ENCODE measurements around the gene CNTN4. TPM values are rescaled to one million over a fixed set of nuclear protein-coding genes. Genes with fewer than 3 reads are reported as not detected.
A peak's percentile ranks its signal among the peaks of the same experiment; 100 is the strongest.

Gene CNTN4
- total RNA-seq, 4 donors from 2014 or later = 33.6 to 112 (median 53.1) TPM

DNA sequence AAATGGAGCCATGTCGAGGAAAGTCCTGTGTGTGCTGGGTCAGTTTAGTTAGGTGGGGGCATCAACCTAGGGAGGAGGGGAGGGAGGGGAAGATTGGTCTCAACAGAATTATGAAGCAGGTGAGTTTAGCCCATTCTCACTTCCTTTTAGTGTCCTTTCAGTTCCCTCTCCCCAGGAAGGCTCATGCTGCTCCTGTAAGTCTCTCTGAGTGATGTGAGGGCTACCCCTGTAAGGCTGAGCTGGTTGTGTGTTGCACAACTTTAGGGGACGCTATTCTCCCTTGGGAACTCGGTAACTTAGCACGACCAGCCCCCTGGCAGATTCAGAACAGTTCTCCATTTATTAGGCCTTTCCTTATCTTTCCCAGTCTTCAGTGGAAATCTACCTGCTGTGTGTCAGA lies 990.4 kb downstream of the CNTN4 start:
- intact Hi-C loops (cut with DNase I) = no loop called here
- Histone ChIP-seq H3K4me3 (replicated peaks in 1 of 3) (no peak overlapping the region), H3K36me3 (no peaks in the 10 kb centered on the region), H3K27me3 (no peaks in the 10 kb centered on the region), H3K9me3 (no peaks in the 10 kb centered on the region), H3K27ac (no peak overlapping the region), H3K4me1 (peaks cover 0 to 8% of the 10 kb centered on the region in 2 donors)
- TF ChIP-seq CTCF (IDR thresholded peaks at IDR 0.05) = no peak
- TF ChIP-seq POLR2A (IDR thresholded peaks at IDR 0.05) = no peak
- 78 to 89% methylated on average over 4 of the region's 4 CpGs for WGBS, 2 donors
- no peak for DNase-seq

GRCh38 chr3:3097958-3098357 lies 999.3 kb downstream of the CNTN4 start:
- no peak for TF ChIP-seq CTCF (IDR thresholded peaks at IDR 0.05)
- no peak for TF ChIP-seq POLR2A (IDR thresholded peaks at IDR 0.05)
- intact Hi-C loops (cut with DNase I) = no loop called here
- 64 to 72% methylated on average over 4 of the region's 4 CpGs for whole genome bisulfite sequencing, 2 donors

GRCh38 chr3:3101660-3102458 lies 1003.2 kb downstream of the CNTN4 start:
- Histone ChIP-seq H3K4me1 (peaks cover 6 to 7% of the 10 kb centered on the region in 2 donors), H3K36me3 (no peaks in the 10 kb centered on the region), H3K4me3 (replicated peaks in 1 of 3) (no peak overlapping the region), H3K27me3 (no peaks in the 10 kb centered on the region), H3K27ac (no peak overlapping the region), H3K9me3 (no peaks in the 10 kb centered on the region)
- 76 to 87% methylated on average over 6 of the region's 6 CpGs for WGBS, 2 donors
- no peak for DNase-seq
- TF ChIP-seq CTCF (IDR thresholded peaks at IDR 0.05) (no peak), POLR2A (IDR thresholded peaks at IDR 0.05) (no peak)
- intact Hi-C loops (cut with DNase I) = no loop called here

More at GRCh38 chr3:3097958-3098357, 999.3 kb downstream of the CNTN4 start:
- DNase-seq = no peak
- no peaks in the 10 kb centered on the region for H3K9me3 ChIP-seq
- H3K4me3 ChIP-seq (replicated peaks in 1 of 3) = no peak overlapping the region
- H3K27ac ChIP-seq = no peak overlapping the region
- H3K27me3 ChIP-seq = no peaks in the 10 kb centered on the region
- H3K36me3 ChIP-seq = no peaks in the 10 kb centered on the region
- peaks cover 6 to 9% of the 10 kb centered on the region in 2 donors for H3K4me1 ChIP-seq

DNA sequence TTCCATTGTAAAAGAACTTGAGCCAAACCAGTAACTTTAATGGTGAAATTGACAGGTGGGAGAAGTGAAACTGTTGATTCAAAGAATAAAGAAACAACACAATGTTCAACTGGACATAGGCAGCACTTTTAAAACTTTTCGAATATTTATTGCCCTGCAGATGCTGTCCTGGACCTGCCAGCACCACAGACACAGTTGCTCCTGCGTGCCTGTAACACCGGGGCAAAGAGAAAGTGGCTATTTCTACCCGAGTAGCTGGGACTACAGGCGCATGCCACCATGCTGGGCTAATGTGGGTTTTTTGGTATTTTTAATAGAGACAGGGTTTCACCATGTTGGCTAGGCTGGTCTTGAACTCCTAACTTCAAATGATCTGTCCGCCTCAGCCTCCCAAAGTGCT lies 1004.1 kb downstream of the CNTN4 start:
- no peak for TF ChIP-seq CTCF (IDR thresholded peaks at IDR 0.05)
- TF ChIP-seq POLR2A (IDR thresholded peaks at IDR 0.05) = no peak
- peaks cover 6 to 7% of the 10 kb centered on the region in 2 donors for H3K4me1 ChIP-seq
- H3K4me3 ChIP-seq (replicated peaks in 1 of 3) = no peak overlapping the region
- H3K36me3 ChIP-seq = no peaks in the 10 kb centered on the region
- H3K27ac ChIP-seq = no peak overlapping the region
- intact Hi-C loops (cut with DNase I) = no loop called here
- 93 to 95% methylated on average over 6 of the region's 6 CpGs for WGBS, 2 donors
- H3K27me3 ChIP-seq = no peaks in the 10 kb centered on the region
- no peak for DNase-seq
- H3K9me3 ChIP-seq = no peaks in the 10 kb centered on the region

GRCh38 chr3:3105246-3105645 lies 1006.6 kb downstream of the CNTN4 start:
- WGBS, 2 donors = 47 to 53% methylated on average over 3 of the region's 3 CpGs
- intact Hi-C loops (cut with DNase I) = no loop called here
- no peaks in the 10 kb centered on the region for H3K36me3 ChIP-seq
- peak in 1 of 2 donors; percentile 9 for DNase-seq
- H3K9me3 ChIP-seq = no peaks in the 10 kb centered on the region
- TF ChIP-seq POLR2A (IDR thresholded peaks at IDR 0.05) (no peak), CTCF (IDR thresholded peaks at IDR 0.05) (no peak)
- H3K27me3 ChIP-seq = no peaks in the 10 kb centered on the region
- H3K4me3 ChIP-seq (replicated peaks in 1 of 3) = no peak overlapping the region
- no peak overlapping the region for H3K27ac ChIP-seq
- peaks cover 6 to 7% of the 10 kb centered on the region in 2 donors for H3K4me1 ChIP-seq
